HepG2 (cell line): ENCODE results near the gene RHOD. TPM values are rescaled to one million over a fixed set of nuclear protein-coding genes. Genes with fewer than 3 reads are reported as not detected.
A peak's percentile ranks its signal among the peaks of the same experiment; 100 is the strongest.

ENCODE experiments used
- AKAP8 ChIP-seq: sonication (generic); formaldehyde crosslinking; IDR thresholded peaks from 2 replicates; pipeline ENCODE4 v1.5.1; 2020; ENCODE audit warnings: mild to moderate bottlenecking, missing genetic modification reagents
- CBX1 ChIP-seq: IDR thresholded peaks from one replicate; pipeline ENCODE4 v1.6.1; 2016; ENCODE audit warnings: antibody characterized with exemption, low read depth
- CENPBD1 ChIP-seq: sonication (generic); formaldehyde crosslinking; IDR thresholded peaks from 2 replicates; pipeline ENCODE4 v1.8.0; 2022; ENCODE audit warnings: missing genetic modification reagents, low read depth, mild to moderate bottlenecking, borderline replicate concordance
- FOXC1 ChIP-seq: sonication (generic); formaldehyde crosslinking; IDR thresholded peaks from 2 replicates; pipeline ENCODE4 v1.8.0; 2022; ENCODE audit warnings: mild to moderate bottlenecking, missing genetic modification reagents, borderline replicate concordance
- IKZF5 ChIP-seq: IDR thresholded peaks from 2 replicates; pipeline ENCODE4 v1.6.1; 2018; ENCODE audit warnings: missing genetic modification reagents, mild to moderate bottlenecking, missing compliant biosample characterization
- MAZ ChIP-seq, 2 experiments: sonication (generic) in 1 of 2; formaldehyde crosslinking in 1 of 2; IDR thresholded peaks; 2 replicates each; pipeline versions ENCODE4 v1.5.0 to v1.6.1; 2012 to 2020; ENCODE audit warnings: low read depth in 2 of 2, mild to moderate bottlenecking in 2 of 2, borderline replicate concordance in 1 of 2, improper control_type of control experiment in 1 of 2, low read length in 1 of 2, missing genetic modification reagents in 1 of 2, moderate library complexity in 1 of 2
- PAX8 ChIP-seq: sonication (generic); formaldehyde crosslinking; IDR thresholded peaks from 2 replicates; pipeline ENCODE4 v1.8.0; 2022; ENCODE audit warnings: mild to moderate bottlenecking, missing genetic modification reagents, borderline replicate concordance
- RFX1 ChIP-seq: fragments of 450-650 bp; IDR thresholded peaks from 2 replicates; pipeline ENCODE4 v1.6.1; 2017
- RFX5 ChIP-seq: IDR thresholded peaks from 2 replicates; pipeline ENCODE4 v1.6.1; 2011; ENCODE audit warnings: low read depth, low read length, improper control_type of control experiment
- ZBTB21 ChIP-seq: sonication (generic); formaldehyde crosslinking; IDR thresholded peaks from 2 replicates; pipeline ENCODE4 v1.4.0; 2020; ENCODE audit warnings: missing genetic modification reagents
- ZFY ChIP-seq: sonication (generic); formaldehyde crosslinking; IDR thresholded peaks from 2 replicates; pipeline ENCODE4 v1.4.0; 2020; ENCODE audit warnings: missing genetic modification reagents
- ZNF224 ChIP-seq: sonication (generic); formaldehyde crosslinking; IDR thresholded peaks from 2 replicates; pipeline ENCODE4 v1.5.0; 2020; ENCODE audit warnings: mild to moderate bottlenecking, missing genetic modification reagents
- ZNF333 ChIP-seq: sonication (generic); formaldehyde crosslinking; IDR thresholded peaks from 2 replicates; pipeline ENCODE4 v1.4.0; 2020; ENCODE audit warnings: mild to moderate bottlenecking, missing genetic modification reagents, borderline replicate concordance
- ZNF564 ChIP-seq: sonication (generic); formaldehyde crosslinking; IDR thresholded peaks from 2 replicates; pipeline ENCODE4 v1.8.1; 2023; ENCODE audit warnings: mild to moderate bottlenecking, missing genetic modification reagents
- ZNF574 ChIP-seq: sonication (generic); formaldehyde crosslinking; IDR thresholded peaks from 2 replicates; pipeline ENCODE4 v1.4.0; 2020; ENCODE audit warnings: missing genetic modification reagents
- ZNF660 ChIP-seq: sonication (generic); formaldehyde crosslinking; IDR thresholded peaks from 2 replicates; pipeline ENCODE4 v1.5.1; 2020; ENCODE audit warnings: mild to moderate bottlenecking, low read depth, missing genetic modification reagents, borderline replicate concordance
- ZUFSP ChIP-seq: sonication (generic); formaldehyde crosslinking; IDR thresholded peaks from 2 replicates; pipeline ENCODE4 v1.9.0; 2021; ENCODE audit warnings: missing genetic modification reagents, mild to moderate bottlenecking, borderline replicate concordance
- polyA plus RNA-seq, 8 experiments: library from polyadenylated mRNA; depleted of rRNA in 3 of 8; stranded (reverse) in 7 of 8; unstranded in 1 of 8; fragments of >200 nt; fragmentation: Illumina TruSeq in 4 of 8; extraction: Trizol in 4 of 8; gene quantifications; 2 replicates each; pipeline versions ENCODE4 v1.2.1 to v1.2.3, GENCODE V29; 2011 to 2016; ENCODE audit warnings: low read depth in 4 of 8, missing spikeins in 1 of 8, mixed read lengths in 1 of 8; ENCODE audit not compliant: insufficient read depth in 1 of 8
- total RNA-seq, 5 experiments: library from RNA; depleted of rRNA; stranded (reverse); fragments of >200 nt; fragmentation: Illumina TruSeq; extraction: Trizol; gene quantifications; 2 replicates each; pipeline ENCODE4 v1.2.3, GENCODE V29; 2016; ENCODE audit warnings: low read depth in 1 of 5
- TF ChIP-seq, protein P1 (sequence below), 2 experiments: sonication (generic) in 1 of 2; formaldehyde crosslinking in 1 of 2; IDR thresholded peaks; 2 replicates each; pipeline versions ENCODE4 v1.5.1 to v1.6.1; 2011 to 2020; ENCODE audit warnings: borderline replicate concordance in 1 of 2, low read depth in 1 of 2, low read length in 1 of 2, mild to moderate bottlenecking in 1 of 2, missing genetic modification reagents in 1 of 2, moderate library complexity in 1 of 2
- TF ChIP-seq, protein P2 (sequence below): sonication (generic); formaldehyde crosslinking; IDR thresholded peaks from 2 replicates; pipeline ENCODE4 v1.8.1; 2023; ENCODE audit warnings: mild to moderate bottlenecking, missing genetic modification reagents, borderline replicate concordance

The RHOD gene
- total and polyA plus RNA-seq, 2 of the 13 experiments (the other 11 are each of a cell fraction or from before 2014, with no cell fraction given): 0.27 to 0.98 TPM

DNA sequence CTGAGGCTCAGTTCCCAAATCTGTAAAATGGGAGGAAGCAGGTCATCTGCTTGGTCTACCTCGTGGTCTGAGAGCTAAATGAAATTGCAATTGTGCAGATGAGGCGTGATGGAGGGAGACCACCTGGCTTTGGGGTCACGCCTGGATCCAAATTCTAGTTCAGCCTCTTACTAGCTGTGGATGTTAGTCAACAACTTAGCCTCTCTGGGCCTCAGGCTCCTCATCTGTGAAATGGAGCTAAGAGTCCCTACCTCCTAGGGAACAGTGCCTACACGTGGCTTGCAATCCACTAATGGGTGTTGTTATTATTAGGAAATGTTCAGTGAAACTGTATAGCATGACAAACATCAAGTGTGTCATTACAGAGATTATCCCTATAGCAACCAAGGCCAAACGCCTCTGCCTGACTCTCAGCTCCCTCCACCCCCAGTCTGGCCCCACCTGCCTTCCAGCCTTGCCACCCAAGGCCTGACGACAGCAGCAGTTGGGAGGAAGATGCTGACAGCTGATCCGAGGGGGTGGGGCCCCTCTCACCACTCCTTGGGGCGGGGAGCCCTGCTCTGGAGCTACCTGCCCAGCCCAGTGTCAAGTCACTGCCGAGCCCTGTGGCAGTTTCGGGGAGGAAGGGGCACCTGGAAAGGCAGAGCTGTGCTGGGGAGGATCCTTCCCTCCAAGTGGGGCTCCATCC lies 1.7 kb upstream of the RHOD start (continued):
- TF ChIP-seq CENPBD1 (no peak), ZFY (CRISPR knock-in tag) (0 out of 2 replicates have a peak, but pooled peaks have one; percentile 4), AKAP8 (CRISPR knock-in tag) (no peak), IKZF5 (peak; percentile 85), CBX1 (peak; percentile 29), ZNF574 (CRISPR knock-in tag) (no peak), RFX1 (peak; percentile 82), ZNF660 (no peak), MAZ (IDR thresholded peaks at IDR 0.05; ENCODE audit: borderline replicate concordance, low read depth, low read length) (peak; percentile 69; the same call in 1 of the 2 replicates), MAZ (CRISPR knock-in tag; IDR thresholded peaks at IDR 0.05; ENCODE audit: low read depth) (peak; percentile 47; the same call in 1 of the 2 replicates), RFX5 (peak; percentile 91), ZNF333 (CRISPR knock-in tag) (no peak), ZNF224 (CRISPR knock-in tag) (no peak), ZNF564 (CRISPR knock-in tag) (no peak), ZBTB21 (CRISPR knock-in tag) (peak; percentile 7; the same call in 1 of the 2 replicates), FOXC1 (CRISPR knock-in tag) (no peak), ZUFSP (no peak), PAX8 (no peak)
- TF ChIP-seq, protein P1, sequence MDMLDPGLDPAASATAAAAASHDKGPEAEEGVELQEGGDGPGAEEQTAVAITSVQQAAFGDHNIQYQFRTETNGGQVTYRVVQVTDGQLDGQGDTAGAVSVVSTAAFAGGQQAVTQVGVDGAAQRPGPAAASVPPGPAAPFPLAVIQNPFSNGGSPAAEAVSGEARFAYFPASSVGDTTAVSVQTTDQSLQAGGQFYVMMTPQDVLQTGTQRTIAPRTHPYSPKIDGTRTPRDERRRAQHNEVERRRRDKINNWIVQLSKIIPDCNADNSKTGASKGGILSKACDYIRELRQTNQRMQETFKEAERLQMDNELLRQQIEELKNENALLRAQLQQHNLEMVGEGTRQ (IDR thresholded peaks at IDR 0.05; ENCODE audit: low read depth, low read length): peak; percentile 55; the same call in 1 of the 2 replicates
- TF ChIP-seq, protein P1 (CRISPR knock-in tag; IDR thresholded peaks at IDR 0.05; ENCODE audit: borderline replicate concordance): peak; percentile 24; the same call in 1 of the 2 replicates
- TF ChIP-seq, protein P2, sequence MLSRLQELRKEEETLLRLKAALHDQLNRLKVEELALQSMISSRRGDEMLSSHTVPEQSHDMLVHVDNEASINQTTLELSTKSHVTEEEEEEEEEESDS (CRISPR knock-in tag): no peak
